ENCODE measurements around the gene MTOR.

MTOR gene

DNA sequence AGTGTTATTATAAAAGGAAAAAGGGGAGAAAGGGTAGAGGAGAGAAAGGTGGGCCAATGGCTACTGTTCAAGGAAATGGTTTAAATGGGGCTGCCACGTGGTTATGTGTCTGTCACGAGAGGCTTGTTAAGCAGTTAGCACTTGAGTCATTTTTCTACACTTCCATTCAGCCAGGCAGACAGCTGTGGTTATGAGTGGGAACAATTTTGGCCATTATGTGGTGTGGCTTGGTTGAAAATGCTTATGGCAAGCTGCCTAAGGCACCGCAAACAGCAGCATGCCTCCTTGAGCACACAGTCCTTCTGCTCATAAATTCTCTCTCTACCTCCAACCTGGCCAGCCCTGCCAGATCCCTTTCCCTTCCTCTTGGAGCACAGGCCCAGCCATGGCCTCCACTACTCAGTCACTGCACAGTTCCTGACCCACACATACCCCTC is 199.4 kb downstream of the MTOR start:
- DNase-seq (ENCODE audit: low spot score) = peak; percentile 79
- in situ Hi-C loops (cut with MboI; ENCODE audit: low sequenced_read_pairs, unreplicated experiment) = loop anchor here (25.0 kb wide), 1 partner anchor 574 kb away; no protein-coding TSS in a partner anchor
- TF ChIP-seq CTCF (IDR thresholded peaks at IDR 0.05; ENCODE audit: borderline replicate concordance, control extremely low read depth, extremely low read depth, insufficient read depth, missing control alignments) = no peak

DNA sequence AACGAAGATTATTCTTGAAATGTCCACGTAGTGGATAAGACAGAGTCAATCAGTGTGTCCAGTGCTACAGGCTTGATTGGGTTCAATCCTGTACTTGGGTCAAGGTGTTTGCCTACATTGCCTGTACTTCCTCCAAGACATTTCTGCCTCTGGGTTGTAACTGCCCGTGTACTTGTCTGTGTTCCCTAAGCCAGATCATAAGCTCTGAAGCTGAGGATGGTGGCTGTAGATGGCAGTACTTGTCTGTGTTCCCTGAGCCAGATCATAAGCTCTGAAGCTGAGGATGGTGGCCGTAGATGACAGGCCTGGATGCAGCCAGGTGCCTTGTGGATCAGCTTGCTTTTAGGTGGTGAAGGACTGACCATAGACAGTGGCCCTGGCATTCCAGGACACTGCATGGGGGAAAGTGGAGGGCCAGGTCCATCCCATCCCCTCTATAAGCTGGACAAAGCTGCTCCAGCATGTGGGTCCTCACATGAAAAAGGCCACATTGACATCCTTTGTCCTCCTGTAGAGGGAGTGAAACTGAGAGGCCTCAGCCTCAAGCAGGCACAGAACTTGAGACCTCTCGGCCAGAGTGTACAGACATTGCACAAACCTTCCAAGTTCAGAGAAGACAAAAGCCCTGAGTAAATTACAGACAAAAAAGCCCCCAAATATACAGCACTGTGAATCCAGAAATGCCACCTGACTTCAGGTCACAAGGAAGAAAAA is 200.5 kb downstream of the MTOR start:
- no peak for TF ChIP-seq CTCF (IDR thresholded peaks at IDR 0.05; ENCODE audit: borderline replicate concordance, control extremely low read depth, extremely low read depth, insufficient read depth, missing control alignments)
- in situ Hi-C loops (cut with MboI; ENCODE audit: low sequenced_read_pairs, unreplicated experiment) = loop anchor here (25.0 kb wide), 1 partner anchor 575 kb away; no protein-coding TSS in a partner anchor
- DNase-seq (ENCODE audit: low spot score) = no peak

GRCh38 chr1:11059968-11060830 is 202.2 kb downstream of the MTOR start, which contains the start of gene SRM:
Gene SRM (minus strand): TSS chr1:11060018. CDS start chr1:11059943, 75 bp downstream.
- in situ Hi-C loops (cut with MboI; ENCODE audit: low sequenced_read_pairs, unreplicated experiment) = loop anchor here (25.0 kb wide), 1 partner anchor 577 kb away; no protein-coding TSS in a partner anchor
- peak; percentile 33 for TF ChIP-seq CTCF (IDR thresholded peaks at IDR 0.05; ENCODE audit: borderline replicate concordance, control extremely low read depth, extremely low read depth, insufficient read depth, missing control alignments)
- DNase-seq (ENCODE audit: low spot score) = peak; percentile 99

GRCh38 chr1:11059155-11059967 is 203.0 kb downstream of the MTOR start:
- in situ Hi-C loops (cut with MboI; ENCODE audit: low sequenced_read_pairs, unreplicated experiment) = loop anchor here (25.0 kb wide), 1 partner anchor 578 kb away; no protein-coding TSS in a partner anchor
- no peak for TF ChIP-seq CTCF (IDR thresholded peaks at IDR 0.05; ENCODE audit: borderline replicate concordance, control extremely low read depth, extremely low read depth, insufficient read depth, missing control alignments)
- DNase-seq (ENCODE audit: low spot score) = no peak

DNA sequence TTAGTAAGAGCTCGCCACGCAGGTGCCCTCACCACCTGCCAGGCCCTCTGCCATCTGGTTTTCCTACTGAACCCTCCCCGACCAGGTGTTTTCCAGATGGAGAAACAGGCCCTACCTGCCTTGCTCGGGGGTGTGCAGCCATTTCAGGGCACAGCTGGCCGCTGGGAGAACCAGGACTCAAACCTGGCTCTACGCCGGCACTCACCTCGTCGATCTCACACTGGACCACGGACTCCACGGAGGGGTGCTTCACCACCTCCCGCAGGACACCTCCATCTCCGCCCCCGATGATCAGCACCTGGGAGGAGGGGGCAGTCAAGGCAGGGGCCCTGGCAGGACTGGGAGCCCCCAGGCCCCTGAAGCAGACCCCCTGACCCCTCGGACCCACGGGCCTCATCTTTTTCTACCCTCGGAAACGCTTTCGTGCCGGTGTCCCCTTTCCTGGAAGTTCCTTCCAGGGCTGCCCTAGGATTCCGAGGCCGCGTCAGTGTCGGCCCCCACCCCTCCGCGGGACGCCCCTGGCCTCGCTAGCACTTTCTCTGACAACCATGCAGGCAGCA is 203.7 kb downstream of the MTOR start:
- no peak for TF ChIP-seq CTCF (IDR thresholded peaks at IDR 0.05; ENCODE audit: borderline replicate concordance, control extremely low read depth, extremely low read depth, insufficient read depth, missing control alignments)
- in situ Hi-C loops (cut with MboI; ENCODE audit: low sequenced_read_pairs, unreplicated experiment) = loop anchor here (25.0 kb wide), 1 partner anchor 579 kb away; no protein-coding TSS in a partner anchor
- DNase-seq (ENCODE audit: low spot score) = no peak

All from GM13976 (cell line).